K562 (cell line): ENCODE results near the gene PTTG1IP.

Source experiments
- ATF7 ChIP-seq: fragments of 450-650 bp; IDR thresholded peaks from 2 replicates; pipeline ENCODE4 v1.7.1; 2014; ENCODE audit warnings: mild to moderate bottlenecking, moderate library complexity
- SMAD4 ChIP-seq: fragments of 250-450 bp; sonication (Bioruptor Pico); conservative IDR thresholded peaks from 2 replicates; pipeline ENCODE4 v1.8.0; 2021; ENCODE audit warnings: inconsistent platforms, mild to moderate bottlenecking, moderate library complexity
- TF ChIP-seq, protein P1 (sequence below): IDR thresholded peaks from 2 replicates; pipeline ENCODE4 v1.6.1; 2011; ENCODE audit not compliant: insufficient read length; ENCODE audit errors: extremely low read depth
- TF ChIP-seq, protein P2 (sequence below): sonication (generic); formaldehyde crosslinking; IDR thresholded peaks from 2 replicates; pipeline ENCODE4 v1.8.1; 2023; ENCODE audit warnings: mild to moderate bottlenecking, missing genetic modification reagents, moderate library complexity

DNA sequence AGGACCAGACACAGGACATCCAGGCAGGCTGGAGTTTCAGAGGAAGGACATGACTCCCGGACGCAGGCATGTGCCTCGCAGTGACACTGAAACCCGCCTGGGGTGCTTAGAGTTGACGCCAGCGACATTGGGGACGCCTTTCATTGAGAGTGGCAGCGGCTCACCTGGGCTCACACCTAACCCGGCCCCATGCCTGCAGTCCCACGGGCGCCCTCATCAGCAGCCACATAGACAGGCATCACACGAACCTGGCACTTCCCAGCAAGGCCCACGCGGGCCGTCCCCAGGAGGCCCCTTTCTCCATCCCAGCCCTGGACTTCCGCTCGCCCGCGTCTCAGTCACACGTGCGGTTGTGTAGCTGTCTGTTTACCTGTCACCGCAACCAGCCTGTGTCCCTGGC is 30.2 kb upstream of the PTTG1IP start:
- TF ChIP-seq ATF7 (no peak), SMAD4 (CRISPR knock-in tag) (no peak)
- TF ChIP-seq, protein P1, sequence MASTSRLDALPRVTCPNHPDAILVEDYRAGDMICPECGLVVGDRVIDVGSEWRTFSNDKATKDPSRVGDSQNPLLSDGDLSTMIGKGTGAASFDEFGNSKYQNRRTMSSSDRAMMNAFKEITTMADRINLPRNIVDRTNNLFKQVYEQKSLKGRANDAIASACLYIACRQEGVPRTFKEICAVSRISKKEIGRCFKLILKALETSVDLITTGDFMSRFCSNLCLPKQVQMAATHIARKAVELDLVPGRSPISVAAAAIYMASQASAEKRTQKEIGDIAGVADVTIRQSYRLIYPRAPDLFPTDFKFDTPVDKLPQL: no peak
- TF ChIP-seq, protein P2, sequence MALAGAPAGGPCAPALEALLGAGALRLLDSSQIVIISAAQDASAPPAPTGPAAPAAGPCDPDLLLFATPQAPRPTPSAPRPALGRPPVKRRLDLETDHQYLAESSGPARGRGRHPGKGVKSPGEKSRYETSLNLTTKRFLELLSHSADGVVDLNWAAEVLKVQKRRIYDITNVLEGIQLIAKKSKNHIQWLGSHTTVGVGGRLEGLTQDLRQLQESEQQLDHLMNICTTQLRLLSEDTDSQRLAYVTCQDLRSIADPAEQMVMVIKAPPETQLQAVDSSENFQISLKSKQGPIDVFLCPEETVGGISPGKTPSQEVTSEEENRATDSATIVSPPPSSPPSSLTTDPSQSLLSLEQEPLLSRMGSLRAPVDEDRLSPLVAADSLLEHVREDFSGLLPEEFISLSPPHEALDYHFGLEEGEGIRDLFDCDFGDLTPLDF: no peak
